HEK293T (cell line): Measurements from ENCODE around the gene DCTN4.

Experiments used
- CTCF ChIA-PET: fragments of 350-600 bp; formaldehyde crosslinking; extraction: SDS; loops from one replicate; lab custom pipeline; 2021; ENCODE audit warnings: antibody characterized with exemption, inconsistent platforms; lab: Yijun Ruan, JAX
- POLR2A ChIA-PET: fragments of 350-600 bp; formaldehyde crosslinking; extraction: SDS; loops from one replicate; lab custom pipeline; 2020; ENCODE audit warnings: antibody characterized with exemption, inconsistent platforms; lab: Yijun Ruan, JAX
- DNase-seq: peaks from one replicate; pipeline ENCODE4 v3.0.0; 2012; ENCODE audit warnings: mixed read lengths; ENCODE audit errors: extremely low spot score
- ARNT ChIP-seq: fragments of 450-650 bp; IDR thresholded peaks from 2 replicates; pipeline ENCODE4 v1.6.1; 2017; ENCODE audit warnings: mild to moderate bottlenecking
- BHLHE40 ChIP-seq: fragments of 450-650 bp; IDR thresholded peaks from 2 replicates; pipeline ENCODE4 v1.6.1; 2016; ENCODE audit warnings: mild to moderate bottlenecking, moderate library complexity, borderline replicate concordance
- CTBP1 ChIP-seq: fragments of 450-650 bp; IDR thresholded peaks from 2 replicates; pipeline ENCODE4 v1.6.1; 2016; ENCODE audit warnings: borderline replicate concordance
- ELF4 ChIP-seq: fragments of 450-650 bp; IDR thresholded peaks from 2 replicates; pipeline ENCODE4 v1.6.1; 2017; ENCODE audit warnings: antibody characterized with exemption
- FOXA1 ChIP-seq: fragments of 450-650 bp; IDR thresholded peaks from 2 replicates; pipeline ENCODE4 v1.6.1; 2016; ENCODE audit warnings: mild to moderate bottlenecking
- FOXK2 ChIP-seq: fragments of 450-650 bp; IDR thresholded peaks from 2 replicates; pipeline ENCODE4 v1.6.1; 2016; ENCODE audit warnings: mild to moderate bottlenecking
- FOXM1 ChIP-seq: fragments of 450-650 bp; IDR thresholded peaks from 2 replicates; pipeline ENCODE4 v1.6.1; 2017; ENCODE audit warnings: mild to moderate bottlenecking, borderline replicate concordance
- HDGF ChIP-seq: fragments of 450-650 bp; IDR thresholded peaks from 2 replicates; pipeline ENCODE4 v1.6.1; 2017; ENCODE audit warnings: antibody characterized with exemption, borderline replicate concordance
- L3MBTL2 ChIP-seq: fragments of 450-650 bp; conservative IDR thresholded peaks from 2 replicates; pipeline ENCODE4 v1.6.1; 2016; ENCODE audit warnings: mild to moderate bottlenecking
- LEF1 ChIP-seq: fragments of 450-650 bp; IDR thresholded peaks from 2 replicates; pipeline ENCODE4 v1.6.1; 2017; ENCODE audit warnings: mild to moderate bottlenecking, borderline replicate concordance
- NFRKB ChIP-seq: fragments of 450-650 bp; IDR thresholded peaks from 2 replicates; pipeline ENCODE4 v1.6.1; 2016; ENCODE audit warnings: mild to moderate bottlenecking, moderate library complexity
- SP1 ChIP-seq: fragments of 450-650 bp; IDR thresholded peaks from 2 replicates; pipeline ENCODE4 v1.6.1; 2017
- SUZ12 ChIP-seq: fragments of 450-650 bp; IDR thresholded peaks from 2 replicates; pipeline ENCODE4 v1.6.1; 2016; ENCODE audit warnings: mild to moderate bottlenecking
- TARDBP ChIP-seq: fragments of 450-650 bp; IDR thresholded peaks from 2 replicates; pipeline ENCODE4 v1.6.1; 2016
- ZNF384 ChIP-seq: fragments of 450-650 bp; IDR thresholded peaks from 2 replicates; pipeline ENCODE4 v1.6.1; 2016
- TF ChIP-seq, protein P1 (sequence below): fragments of 450-650 bp; IDR thresholded peaks from 2 replicates; pipeline ENCODE4 v1.6.1; 2016

Gene DCTN4

DNA sequence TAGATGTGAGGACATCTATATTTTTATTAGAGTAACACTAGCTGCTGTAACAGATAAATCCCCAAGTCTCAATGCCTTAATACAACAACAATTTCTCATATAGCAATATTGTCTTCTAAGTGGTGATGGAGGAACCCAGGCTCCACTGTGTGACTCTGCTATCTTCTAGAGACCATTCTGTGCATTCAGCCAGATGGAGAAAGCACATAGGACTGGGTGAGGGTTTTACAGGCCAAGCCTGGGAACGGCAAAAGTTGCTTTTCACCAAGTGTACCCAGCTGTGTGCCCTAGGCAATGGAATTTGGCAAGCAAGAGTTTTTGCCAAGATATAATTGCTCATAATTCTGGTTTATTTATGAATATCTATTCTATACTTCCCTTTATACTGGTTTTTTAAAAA is 69.7 kb downstream of the DCTN4 start:
- ChIA-PET POLR2A (interaction anchor here (2.1 kb wide), 1 partner anchor 12 kb away, joined by 14 read pairs; the partner anchor contains the start of gene RBM22), CTCF (interaction anchor here (1.4 kb wide), 1 partner anchor 129 kb away, joined by 3 read pairs; no protein-coding TSS in a partner anchor)
- no peak for TF ChIP-seq BHLHE40
- TF ChIP-seq SUZ12, result no peak
- no peak for TF ChIP-seq L3MBTL2
- no peak for TF ChIP-seq FOXK2
- TF ChIP-seq TARDBP, result no peak
- no peak for TF ChIP-seq NFRKB
- no peak for TF ChIP-seq ARNT
- TF ChIP-seq ZNF384, result no peak
- no peak for TF ChIP-seq CTBP1
- no peak for TF ChIP-seq FOXA1
- no peak for TF ChIP-seq ELF4
- no peak for TF ChIP-seq LEF1
- TF ChIP-seq, protein P1, sequence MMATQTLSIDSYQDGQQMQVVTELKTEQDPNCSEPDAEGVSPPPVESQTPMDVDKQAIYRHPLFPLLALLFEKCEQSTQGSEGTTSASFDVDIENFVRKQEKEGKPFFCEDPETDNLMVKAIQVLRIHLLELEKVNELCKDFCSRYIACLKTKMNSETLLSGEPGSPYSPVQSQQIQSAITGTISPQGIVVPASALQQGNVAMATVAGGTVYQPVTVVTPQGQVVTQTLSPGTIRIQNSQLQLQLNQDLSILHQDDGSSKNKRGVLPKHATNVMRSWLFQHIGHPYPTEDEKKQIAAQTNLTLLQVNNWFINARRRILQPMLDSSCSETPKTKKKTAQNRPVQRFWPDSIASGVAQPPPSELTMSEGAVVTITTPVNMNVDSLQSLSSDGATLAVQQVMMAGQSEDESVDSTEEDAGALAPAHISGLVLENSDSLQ, result no peak
- TF ChIP-seq FOXM1, result no peak
- TF ChIP-seq HDGF, result no peak
- DNase-seq, result no peak

DNA sequence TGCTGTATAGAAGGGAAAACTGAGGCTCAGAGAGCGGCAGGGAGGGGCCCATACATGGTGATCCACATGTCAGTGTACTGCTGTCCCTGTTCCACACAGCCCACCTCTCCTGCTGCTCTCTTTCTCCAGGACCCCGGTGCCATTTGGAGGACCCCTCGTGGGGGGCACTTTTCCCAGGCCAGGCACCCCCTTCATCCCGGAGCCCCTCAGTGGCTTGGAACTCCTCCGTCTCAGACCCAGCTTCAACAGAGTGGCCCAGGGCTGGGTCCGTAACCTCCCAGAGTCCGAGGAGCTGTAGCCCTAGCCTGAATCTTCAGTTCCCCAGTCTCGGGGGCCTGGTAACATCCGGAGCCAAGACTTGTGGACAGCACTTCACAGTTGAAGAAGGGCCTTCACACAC is 82.2 kb downstream of the DCTN4 start:
- TF ChIP-seq SUZ12, result no peak
- TF ChIP-seq NFRKB, result no peak
- no peak for TF ChIP-seq FOXM1
- TF ChIP-seq ELF4, result no peak
- no peak for TF ChIP-seq LEF1
- no peak for TF ChIP-seq BHLHE40
- CTCF ChIA-PET, result no interaction called here
- DNase-seq, result no peak
- POLR2A ChIA-PET, result no interaction called here

DNA sequence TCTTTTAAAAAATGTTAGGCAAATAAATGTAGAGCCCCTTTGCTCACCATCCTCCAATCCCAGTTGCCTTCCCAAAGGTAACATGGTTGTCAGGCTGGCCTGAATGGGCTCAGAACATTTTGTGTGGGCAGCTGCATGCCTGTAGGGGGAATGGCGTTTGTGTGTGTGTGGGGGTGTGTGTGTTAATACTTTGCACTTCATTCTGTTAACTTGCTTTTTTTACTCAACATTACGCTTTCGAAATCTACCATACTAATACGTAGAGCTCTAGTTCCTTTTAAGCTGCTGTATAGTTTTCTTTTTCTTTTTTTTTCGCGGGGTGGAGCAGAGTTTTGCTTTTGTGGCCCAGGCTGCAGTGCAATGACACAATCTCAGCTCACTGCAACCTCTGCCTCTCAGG is 83.7 kb downstream of the DCTN4 start:
- no peak for DNase-seq
- CTCF ChIA-PET, result no interaction called here
- TF ChIP-seq FOXM1 (no peak), TARDBP (no peak), SP1 (no peak), L3MBTL2 (no peak), ARNT (no peak), ZNF384 (no peak), ELF4 (no peak), SUZ12 (no peak), CTBP1 (no peak), NFRKB (no peak), FOXA1 (no peak), LEF1 (no peak), BHLHE40 (no peak), FOXK2 (no peak), HDGF (no peak)
- TF ChIP-seq, protein P1, result no peak
- POLR2A ChIA-PET, result interaction anchor here (1.5 kb wide), 1 partner anchor 26 kb away, joined by 6 read pairs; the partner anchor contains the start of gene RBM22

DNA sequence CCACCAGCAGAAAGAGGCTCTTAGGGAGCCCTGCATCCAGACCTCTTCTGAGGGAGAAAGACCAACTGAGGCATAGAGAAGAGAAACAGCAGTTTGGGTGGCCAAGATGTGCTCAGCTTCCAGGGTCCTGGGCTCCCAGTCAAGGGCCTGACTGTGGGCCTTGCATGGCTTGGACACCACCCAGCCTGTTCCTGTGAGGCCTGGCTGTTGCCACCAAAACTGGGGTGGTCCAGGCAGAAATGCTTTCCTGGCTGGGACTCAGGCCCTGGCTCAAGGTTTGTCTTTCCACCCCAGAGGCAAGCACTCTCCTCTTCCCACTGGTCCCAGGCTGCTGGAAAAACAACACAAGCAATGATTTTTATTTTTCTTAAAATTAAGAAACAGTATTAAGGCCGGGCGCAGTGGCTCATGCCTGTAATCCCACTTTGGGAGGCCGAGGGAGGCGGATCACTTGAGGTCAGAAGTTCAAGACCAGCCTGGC is 84.4 kb downstream of the DCTN4 start:
- CTCF ChIA-PET, result no interaction called here
- no peak for DNase-seq
- POLR2A ChIA-PET, result interaction anchor here (1.5 to 1.6 kb wide), 3 partner anchors 17 to 26 kb away, joined by 6 to 10 read pairs (median 8); partner anchors contain the start of gene RBM22
- no peak for TF ChIP-seq BHLHE40
- TF ChIP-seq HDGF, result no peak
- no peak for TF ChIP-seq CTBP1
- TF ChIP-seq ARNT, result no peak
- TF ChIP-seq FOXA1, result no peak
- TF ChIP-seq FOXM1, result no peak

DNA sequence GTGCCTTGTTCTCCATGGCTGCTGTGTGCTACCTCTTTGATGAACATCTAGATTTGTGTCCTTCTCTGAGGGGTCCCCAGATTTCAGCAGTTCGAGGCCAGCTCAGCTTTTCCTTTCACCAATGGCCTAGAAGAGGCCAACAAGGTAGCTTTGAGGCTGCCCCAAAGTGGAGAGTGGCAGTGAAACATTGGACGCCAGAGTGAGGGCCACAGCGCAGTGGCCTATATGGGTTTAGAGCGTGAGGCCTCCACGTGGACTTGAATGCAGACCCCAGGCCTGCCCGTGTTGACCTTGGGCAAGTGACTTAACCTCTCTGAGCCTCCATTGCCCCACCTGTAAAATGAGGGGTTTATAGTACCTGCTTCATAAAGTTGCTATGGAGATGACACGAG is 85.9 kb downstream of the DCTN4 start:
- no peak for DNase-seq
- CTCF ChIA-PET, result no interaction called here
- TF ChIP-seq ELF4 (no peak), SP1 (no peak), SUZ12 (no peak), TARDBP (no peak), CTBP1 (no peak)
- TF ChIP-seq, protein P1, result no peak
- POLR2A ChIA-PET, result interaction anchor here (0.7 to 1.6 kb wide), 3 partner anchors 12 to 28 kb away, joined by 3 to 10 read pairs (median 8); partner anchors contain the start of genes MYOZ3 and RBM22

DNA sequence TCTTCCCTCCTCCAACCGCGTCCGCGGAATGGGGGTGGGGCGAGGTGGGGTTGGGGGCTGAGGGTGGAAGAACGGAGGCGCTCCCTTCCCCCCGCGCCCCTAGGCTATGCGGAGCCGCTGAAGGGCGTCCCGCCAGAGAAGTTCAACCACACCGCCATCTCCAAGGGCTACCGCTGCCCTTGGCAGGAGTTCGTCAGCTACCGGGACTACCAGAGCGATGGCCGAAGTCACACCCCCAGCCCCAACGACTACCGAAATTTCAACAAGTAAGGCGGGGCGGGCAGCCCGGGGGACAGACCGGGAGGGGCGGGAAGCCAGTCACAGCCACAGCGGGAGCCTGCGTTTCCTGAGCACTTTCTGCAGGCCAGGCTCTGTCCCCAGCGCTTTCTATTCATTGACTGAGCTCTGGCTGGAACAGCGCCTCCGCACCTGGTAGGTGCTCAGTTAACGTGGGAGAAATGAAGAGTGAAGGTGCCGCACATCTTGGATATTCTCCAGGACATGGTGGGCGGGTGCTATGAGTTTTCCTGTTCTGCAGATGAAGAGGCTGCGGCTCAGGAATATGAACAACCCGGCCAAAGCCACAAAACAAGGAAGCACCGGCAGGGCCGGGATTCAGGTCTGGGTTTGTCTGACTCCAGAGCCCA is 86.5 kb downstream of the DCTN4 start:
- DNase-seq, result no peak
- ChIA-PET CTCF (no interaction called here), POLR2A (no interaction called here)
- no peak for TF ChIP-seq ARNT
- TF ChIP-seq HDGF, result no peak
- TF ChIP-seq LEF1, result no peak
- TF ChIP-seq FOXM1, result no peak
- no peak for TF ChIP-seq SP1
- no peak for TF ChIP-seq ELF4
- no peak for TF ChIP-seq NFRKB
- no peak for TF ChIP-seq L3MBTL2
- no peak for TF ChIP-seq FOXK2
- TF ChIP-seq BHLHE40, result no peak
- TF ChIP-seq TARDBP, result no peak
- TF ChIP-seq CTBP1, result no peak
- TF ChIP-seq SUZ12, result no peak
- TF ChIP-seq, protein P1, result no peak
- no peak for TF ChIP-seq ZNF384
- no peak for TF ChIP-seq FOXA1
